Epithelial cell of esophagus (primary cell): Measurements from ENCODE around the gene MYCN.

Experiments
- DNase-seq: peaks from one replicate; pipeline ENCODE4 v3.0.0; 2010; ENCODE audit warnings: low read depth
- H3K4me3 ChIP-seq: 2 replicates; pipeline ENCODE4 v1.5.1; 2011; ENCODE audit warnings: mild to moderate bottlenecking, low read length, control low read depth
- CTCF ChIP-seq: IDR thresholded peaks from 2 replicates; pipeline ENCODE4 v1.5.1; 2011; ENCODE audit warnings: low read depth, mild to moderate bottlenecking, low read length, control low read depth, inconsistent platforms; ENCODE audit not compliant: insufficient read depth; ENCODE audit errors: missing control alignments

Gene MYCN

GRCh38 chr2:15933184-15933845 lies 7.0 kb upstream of the MYCN start:
- H3K4me3 ChIP-seq = no peak overlapping the region
- TF ChIP-seq CTCF = no peak
- no peak for DNase-seq

DNA sequence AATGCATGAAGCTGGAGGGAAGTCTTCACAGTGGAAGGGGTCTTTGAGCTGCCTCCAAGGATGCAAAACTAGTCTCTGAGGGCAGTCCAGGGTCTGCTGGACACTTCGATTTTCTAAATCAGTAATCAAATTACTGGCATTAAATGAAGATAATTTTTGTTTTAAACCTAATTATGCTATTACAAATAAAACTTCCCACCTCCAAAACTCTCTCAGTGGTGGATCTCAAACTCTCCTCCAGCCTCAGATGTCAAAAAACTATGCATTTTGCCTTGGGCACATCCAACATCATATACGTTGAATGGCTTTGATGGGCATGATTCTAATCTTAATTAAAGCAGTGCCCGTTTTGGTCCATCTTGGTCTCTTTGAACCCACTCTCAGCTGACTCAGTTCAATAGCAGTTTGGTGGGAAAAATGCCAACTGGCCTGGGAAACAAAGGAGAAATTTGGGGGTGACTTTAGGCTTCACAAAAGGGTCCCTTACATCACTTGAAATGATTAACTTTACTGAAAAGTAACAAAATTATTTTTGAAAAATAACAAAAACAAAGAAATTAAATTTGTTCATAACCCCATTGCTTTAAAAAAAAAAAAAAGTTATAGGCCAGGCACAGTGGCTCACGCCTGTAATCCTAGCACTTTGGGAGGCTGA lies 5.9 kb upstream of the MYCN start:
- no peak overlapping the region for H3K4me3 ChIP-seq
- no peak for DNase-seq
- TF ChIP-seq CTCF = no peak

- no peak for DNase-seq
- no peak overlapping the region for H3K4me3 ChIP-seq
- TF ChIP-seq CTCF = no peak
These were observed 5.2 kb upstream of the MYCN start for GRCh38 chr2:15935189-15935588.

GRCh38 chr2:15935675-15936074 lies 4.7 kb upstream of the MYCN start:
- H3K4me3 ChIP-seq = no peak overlapping the region
- DNase-seq = no peak
- TF ChIP-seq CTCF = no peak

DNA sequence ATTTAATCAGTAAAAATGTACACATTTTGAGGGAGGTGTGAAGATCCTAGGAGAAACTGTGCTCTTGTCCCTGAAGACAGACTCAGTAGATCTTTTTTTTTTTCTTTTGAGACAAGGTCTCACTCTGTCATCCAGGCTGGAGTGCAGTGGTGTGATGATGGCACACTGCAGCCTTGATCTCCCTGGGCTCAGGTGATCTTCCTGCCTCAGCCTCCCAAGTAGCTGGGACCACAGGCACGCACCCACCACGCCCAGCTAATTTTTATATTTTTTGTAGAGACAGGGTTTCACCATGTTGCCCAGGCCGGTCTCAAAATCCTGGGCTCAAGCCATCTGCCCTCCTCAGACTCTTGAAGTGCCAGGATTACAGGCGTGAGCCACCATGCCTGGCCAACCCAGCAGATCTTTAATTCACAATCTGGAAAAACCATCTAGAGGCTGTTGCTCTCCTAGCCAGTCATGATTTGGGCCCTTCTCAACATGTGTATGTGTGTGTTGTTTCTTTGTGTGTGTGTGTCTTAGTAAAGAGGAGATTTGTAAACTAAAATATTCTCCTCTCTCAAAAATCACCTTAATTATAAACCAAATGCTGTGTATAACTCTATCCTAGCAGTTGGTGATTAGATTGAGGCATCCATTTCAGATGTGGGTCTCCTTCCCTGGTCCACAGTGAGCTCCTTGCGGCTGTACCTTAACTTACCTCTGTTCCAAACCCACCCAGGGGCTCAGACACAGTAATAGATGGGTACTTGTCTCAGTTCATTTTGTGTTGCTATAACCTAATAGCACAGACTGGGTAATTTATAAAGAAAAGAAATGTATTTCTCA lies 3.9 kb upstream of the MYCN start:
- H3K4me3 ChIP-seq = no peak overlapping the region
- TF ChIP-seq CTCF = no peak
- no peak for DNase-seq

DNA sequence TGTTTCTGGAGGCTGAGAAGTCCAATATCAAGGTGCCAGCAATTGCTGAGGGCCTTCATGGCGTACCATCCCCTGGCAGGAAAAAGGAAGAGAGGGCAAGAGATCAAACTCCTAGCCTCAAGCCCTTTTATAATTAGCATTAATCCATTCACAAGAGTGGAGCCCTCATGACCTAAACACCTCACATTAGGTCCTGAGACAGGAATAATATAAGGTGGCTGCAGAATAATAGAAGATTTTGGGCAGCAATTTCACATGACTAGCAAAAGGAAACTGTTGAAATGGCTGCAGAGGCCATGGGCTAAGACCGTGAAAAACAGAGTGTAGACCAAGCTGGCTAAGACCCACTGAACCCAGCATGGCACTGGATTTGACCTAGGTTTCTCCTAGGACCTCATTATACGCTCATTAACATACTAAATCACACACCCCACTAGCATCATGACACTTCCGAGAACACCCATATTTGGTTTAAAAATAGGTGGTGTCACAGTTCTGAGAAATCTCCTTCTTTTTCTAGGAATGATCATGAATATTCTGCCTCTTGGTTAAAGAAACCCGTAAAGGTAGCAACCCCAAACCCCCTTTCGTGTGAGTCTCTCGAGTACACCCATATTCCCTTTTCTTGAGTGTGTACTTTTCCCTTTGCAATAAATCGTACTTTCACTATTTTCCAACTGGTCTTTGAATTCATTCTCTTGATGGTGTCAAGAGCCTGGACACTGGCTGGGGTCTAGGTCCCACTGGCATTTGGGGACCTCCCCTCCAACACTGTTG lies 3.1 kb upstream of the MYCN start:
- no peak for DNase-seq
- H3K4me3 ChIP-seq = no peak overlapping the region
- TF ChIP-seq CTCF = no peak
